COLO668 (cell line): Measurements from ENCODE around the gene IMPG1.
"Not testable (repeated sequence)": the region's sequence is repeated elsewhere in the genome, so short reads cannot be mapped to it uniquely, and the experiment has no call there.

Source experiments
- DNase-seq: peaks from one replicate; lab custom pipeline; 2025; ENCODE audit not compliant: unreplicated experiment; lab: John Stamatoyannopoulos, UW

IMPG1 gene

DNA sequence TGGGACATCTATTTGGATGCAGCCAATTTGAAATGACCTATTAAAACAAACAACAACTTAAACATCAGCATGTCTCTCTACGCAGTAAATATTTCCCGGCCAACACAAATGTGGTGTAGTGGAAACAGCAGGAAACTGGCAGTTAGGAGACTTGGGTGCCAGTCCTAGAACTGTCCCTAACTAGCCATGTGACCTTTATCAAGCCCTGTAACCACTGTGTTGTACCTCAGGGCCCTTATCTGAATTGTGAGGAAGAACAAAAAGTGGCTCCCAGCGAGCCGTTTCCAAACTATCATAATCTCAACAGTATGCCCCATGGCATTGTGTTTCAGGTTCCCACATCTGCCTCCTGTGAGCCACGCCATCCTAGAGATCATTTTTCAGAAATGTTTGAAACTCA lies 124.5 kb downstream of the IMPG1 start:
- DNase-seq: no peak

DNA sequence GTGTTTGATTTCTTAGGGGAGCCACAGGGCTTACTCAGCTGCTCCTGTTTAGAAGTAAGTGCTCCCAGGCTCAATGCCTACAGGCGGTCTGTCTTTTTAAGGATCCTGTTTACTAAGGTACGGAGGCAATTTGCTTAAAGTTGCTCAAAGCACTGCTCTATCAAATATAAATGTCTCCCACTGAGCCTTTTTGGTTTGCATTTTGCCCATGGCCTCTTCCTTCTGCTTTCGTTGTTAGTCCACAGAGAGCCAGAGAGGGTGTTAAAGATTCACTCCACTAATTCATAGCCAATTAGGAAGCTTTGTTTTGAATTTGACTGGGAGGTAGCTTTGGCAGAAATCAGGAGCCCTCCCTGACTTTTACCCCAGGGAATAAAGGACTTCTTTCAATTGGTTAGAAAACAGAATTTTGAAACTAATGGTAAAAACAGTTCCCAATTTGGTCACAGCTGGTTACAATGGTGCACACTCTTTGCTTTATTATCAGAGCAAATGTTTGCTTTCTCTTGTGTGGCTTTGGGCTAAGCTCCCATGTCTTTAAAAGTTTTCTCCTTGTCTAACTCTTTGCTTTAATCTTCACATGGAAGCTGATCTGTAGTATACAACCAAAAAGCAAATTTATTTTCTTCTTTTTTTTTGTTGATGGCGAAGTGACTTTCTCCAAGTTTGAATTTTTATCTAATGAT lies 126.2 kb downstream of the IMPG1 start:
- DNase-seq: no peak

DNA sequence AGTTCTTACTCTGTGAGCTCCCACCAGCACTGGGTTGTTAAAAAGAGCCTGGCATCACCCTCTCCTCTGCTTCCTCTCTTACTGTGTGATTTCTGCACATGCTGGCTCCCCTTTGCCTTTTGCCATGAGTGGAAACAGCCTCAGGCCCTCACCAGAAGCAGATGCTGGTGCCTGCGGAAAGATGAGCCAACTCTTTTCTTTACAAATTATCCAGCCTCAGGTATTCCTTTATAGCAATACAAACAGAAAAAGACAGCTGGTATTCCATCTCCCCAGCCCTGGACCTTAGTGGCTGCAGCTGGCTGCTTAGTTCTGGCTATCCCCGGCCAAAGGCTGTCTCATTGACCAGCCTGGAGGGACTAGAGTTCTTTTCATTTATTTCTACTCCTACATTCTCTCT lies 129.1 kb downstream of the IMPG1 start:
- DNase-seq: peak; percentile 22

DNA sequence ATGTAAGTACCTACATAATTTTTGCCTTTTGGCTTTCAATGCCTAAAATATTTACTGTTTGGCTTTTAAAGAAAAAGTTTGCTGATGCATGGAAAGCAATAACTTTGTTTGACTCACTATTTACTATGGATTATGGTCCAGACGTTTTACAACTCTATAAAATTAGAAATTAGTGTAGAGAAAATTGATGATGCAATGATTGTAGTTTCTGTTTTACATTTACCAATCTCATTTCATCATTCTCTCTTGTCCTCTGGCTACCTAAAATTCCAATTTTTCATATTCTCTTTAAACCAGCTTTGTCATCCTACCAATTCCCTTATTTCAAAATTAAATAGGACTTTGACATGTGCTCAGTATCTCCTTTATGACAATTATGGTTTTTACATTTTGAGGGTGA lies 131.0 kb downstream of the IMPG1 start:
- no peak for DNase-seq

DNA sequence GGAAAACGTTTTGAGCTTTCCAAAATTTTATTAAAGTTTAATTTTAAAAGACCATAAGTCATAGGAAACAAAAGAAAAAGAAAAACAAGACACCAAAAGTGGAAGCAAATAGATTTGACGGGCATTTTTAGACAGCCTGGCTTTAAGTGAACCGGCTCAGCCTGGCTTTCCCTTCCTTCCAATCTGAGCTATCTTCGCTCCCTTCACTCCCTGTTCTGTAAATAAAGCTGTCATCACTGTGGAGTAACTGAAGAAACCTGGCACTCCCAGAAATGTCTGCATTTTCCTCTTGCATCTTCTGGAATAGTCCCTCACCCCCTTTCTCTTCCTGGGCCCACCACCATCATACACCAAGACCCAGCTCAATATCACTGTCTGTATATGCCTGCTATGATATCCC lies 131.9 kb downstream of the IMPG1 start:
- DNase-seq: no peak

DNA sequence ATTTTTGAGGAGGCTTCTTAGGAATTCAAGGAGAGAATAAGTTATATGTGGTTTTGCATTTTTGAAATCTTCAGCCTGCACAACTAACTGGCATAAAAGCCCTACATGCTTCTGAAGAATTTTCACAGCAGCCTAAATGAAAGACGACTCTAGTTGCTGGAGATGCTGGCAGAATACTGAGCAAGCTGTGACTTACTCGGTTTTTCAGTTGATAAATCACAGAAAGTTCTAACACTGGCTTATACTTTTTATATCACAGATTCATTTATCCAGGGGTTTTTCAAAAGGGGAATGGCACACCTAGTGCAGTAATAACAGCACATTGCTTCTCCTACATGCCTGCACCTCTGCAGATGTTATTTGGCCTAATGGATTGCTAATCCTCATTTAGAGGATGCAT lies 134.6 kb downstream of the IMPG1 start:
- no peak for DNase-seq

DNA sequence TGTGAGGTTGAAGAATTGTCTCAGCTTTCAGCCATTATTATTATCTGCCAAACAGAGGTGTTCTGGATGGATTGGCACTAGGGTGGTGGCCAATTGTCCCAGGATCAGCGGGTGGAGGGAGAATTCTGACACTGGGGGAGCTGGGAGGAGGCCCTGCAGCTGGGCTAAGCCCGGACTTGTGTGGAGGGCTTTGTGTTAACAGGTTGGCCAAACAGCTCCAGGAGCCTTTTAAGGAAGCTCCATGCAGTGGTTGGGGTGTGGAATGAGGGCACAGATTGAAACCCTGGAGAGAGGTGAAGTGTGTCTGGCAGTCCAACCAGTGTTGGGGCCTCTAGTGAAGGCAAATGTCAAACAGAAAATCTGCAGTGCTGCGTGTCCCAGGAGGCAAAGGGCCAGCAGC lies 135.8 kb downstream of the IMPG1 start:
- DNase-seq: no peak

DNA sequence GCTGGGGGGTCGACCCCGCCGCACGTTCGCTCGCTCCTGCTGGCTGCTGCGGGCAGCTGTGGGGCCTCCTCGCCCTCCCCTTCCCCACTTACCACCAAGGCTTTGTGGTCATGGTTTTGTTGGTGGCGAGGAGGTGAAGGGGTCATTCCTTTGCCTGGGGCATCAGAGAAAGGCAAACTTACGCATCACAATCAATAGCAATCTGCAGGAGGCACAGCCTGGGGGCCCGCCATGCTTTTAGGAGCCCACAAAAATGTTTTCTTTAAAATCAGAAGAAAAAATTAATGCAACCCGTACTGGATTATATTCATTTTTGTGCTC lies 137.0 kb downstream of the IMPG1 start:
- no peak for DNase-seq

DNA sequence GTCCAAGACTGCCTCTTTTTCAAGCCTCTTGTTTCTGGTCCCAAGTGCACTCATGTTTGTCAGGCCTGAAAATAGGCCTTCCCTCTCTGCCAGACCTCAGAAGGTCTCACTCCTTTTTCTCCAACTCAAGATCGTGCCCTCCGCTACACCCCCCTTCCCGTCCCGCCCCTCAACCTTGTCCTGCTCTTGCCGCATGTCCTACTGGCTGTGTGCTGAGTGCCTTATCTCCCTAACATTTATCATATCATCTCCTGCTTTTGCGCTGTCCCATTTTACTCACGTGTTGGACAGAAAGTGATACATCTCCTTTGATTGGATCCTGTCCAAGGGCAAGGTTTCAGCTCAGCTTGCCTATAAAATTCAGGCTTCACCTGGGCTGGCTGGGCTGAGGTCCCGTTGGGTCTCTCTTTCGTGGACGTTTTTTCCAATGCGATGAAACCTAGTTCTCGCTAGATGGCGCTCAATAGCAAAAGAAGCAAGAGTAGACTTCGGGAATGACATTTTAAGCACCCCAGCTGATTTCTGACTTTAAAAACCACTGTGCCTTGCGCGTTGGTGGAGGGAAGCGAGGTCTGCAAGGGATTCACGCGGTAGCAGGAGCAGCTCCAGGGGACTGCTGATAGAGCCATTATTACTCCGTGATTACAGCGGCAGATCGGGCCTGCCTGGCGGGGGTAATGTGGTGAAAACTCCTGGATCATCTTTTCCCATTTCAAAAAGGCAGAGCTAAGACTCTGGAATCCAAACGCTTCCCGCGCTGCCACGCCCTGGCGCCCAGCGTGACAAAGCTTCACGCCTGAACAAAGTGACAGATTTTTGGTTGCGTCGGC lies 137.6 kb downstream of the IMPG1 start:
- peak; percentile 29 for DNase-seq

DNA sequence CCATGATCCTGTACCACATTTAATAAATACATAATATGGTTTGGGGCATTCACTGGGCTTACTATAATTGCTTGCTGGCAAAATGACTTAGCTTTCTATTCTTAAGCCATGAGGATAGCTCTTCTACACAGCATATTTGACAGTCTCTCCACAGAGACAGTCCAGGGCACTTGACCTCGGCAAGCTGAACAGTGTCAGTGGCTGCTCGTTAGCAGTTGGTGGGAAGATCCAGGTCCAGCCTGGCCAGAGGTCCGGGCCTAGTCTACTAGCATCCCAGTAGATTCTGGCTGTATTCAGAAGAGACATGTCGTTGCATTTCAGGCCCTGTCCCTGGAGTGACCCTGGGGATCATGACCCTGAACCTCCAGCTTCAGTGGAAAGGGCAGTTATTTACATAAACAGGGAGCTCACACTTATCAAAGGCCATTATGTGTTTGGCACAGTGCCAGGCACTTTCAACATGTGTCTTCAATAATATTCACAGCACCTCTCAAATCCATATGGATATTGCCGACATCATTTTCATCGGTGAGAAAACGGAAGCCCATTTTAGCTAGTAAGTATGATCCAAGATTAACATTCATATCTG lies 139.0 kb downstream of the IMPG1 start:
- DNase-seq: peak; percentile 2

DNA sequence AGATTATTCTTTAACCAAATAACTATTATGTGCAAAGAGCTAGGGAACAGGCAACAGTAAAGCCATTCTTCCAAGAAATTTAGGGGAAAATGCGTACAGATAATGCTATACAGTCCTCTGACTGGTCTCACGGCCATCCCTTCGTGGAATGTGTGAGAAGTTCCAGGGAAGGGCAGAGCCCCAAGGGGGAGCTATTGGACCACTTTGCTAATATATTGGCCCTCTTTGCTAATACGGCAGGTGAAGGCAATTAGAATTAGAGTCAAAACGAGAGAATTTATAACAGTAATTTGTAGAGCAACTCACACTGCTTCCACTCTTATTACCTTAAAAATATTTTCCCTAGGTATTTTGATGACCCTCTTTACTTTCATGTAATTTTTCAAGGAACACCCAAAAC lies 140.4 kb downstream of the IMPG1 start:
- peak; percentile 20 for DNase-seq

DNA sequence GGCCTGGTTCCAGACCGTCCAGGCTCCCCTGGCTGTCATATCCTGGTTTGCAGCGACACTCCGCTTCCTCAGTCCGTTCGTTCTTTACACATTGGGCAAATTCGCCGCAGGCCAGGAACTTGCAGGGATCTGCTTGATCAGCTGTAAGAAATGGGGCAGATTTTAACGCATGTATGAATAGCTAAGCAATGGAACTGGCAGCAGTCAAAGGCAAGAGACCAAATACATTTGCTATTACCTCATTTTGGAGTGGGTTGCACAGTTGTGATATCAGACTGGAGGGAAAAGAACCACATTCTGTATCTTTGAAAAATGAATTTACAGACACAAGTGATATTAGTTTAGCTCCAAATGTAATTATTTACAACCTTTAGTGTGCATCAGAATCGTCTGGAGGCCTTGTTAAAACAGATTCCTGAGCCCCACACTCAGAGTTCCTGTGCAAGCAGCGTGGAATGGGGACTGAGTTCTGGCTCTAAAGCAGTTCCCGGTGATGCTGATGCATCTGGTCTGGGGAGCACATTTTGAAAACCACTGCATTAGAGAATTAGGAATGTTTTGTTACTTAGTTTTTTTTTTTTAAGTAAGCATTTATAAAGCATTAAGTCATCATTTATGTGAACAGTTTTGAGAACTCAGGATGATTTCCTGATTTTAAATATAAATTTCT lies 141.3 kb downstream of the IMPG1 start:
- no peak for DNase-seq

DNA sequence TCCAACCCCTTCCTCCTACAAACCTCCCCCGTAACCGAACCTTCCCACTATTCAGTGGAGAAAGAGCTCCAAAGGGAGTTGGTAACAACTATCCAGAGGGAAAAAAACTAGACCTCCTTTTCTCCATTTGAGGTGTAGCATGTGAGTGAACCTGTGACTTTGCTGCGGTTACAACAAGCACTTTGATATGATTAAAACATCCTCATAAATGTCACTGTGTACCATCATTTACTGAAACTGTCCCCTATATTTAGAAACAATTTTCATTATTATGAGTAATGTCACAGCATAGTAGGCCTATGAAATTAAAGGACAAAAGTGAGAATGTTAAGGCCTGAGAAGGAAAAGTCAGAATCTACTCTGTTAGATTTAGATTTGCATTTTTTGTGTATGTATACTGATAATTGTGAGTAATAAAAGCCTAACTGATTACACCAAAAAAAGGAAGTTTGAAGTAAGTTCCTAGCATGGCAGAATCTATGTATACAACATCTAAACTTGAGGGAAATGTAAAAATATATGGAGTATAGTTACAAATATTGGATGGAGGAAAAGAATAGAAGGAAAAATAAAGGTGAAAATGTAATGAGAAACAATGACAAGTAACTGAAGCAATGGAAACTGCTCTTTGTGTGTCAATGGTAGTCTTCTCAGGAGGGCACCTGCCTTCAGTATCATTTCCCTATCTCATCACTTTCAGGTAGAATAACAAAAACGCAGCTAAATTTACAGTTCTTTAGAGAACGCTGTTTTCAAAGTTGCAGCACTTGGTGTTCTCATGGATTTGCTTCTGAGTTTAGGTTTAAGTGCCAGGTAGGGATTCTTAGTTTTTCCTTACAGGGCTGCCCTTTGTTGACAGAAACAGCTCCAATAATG lies 145.9 kb downstream of the IMPG1 start:
- DNase-seq: no peak

DNA sequence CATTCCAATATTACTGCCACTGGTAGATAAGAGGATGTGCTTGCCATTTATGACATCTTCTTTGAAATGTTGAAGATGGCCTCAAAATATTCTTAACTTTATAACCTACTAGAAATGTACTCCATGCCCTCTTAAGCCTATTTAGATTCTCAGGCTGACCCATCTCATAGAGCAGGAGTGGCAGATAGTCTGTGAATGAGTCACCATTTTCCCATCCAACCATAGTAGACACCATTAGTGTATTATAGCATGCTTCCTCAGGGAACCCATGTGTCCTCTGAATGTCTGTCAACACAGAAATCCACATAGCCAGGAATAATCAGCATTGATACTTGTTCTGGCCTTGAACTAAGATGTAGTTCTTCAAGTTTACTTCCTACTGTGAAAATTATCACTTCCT lies 150.2 kb downstream of the IMPG1 start:
- no peak for DNase-seq

DNA sequence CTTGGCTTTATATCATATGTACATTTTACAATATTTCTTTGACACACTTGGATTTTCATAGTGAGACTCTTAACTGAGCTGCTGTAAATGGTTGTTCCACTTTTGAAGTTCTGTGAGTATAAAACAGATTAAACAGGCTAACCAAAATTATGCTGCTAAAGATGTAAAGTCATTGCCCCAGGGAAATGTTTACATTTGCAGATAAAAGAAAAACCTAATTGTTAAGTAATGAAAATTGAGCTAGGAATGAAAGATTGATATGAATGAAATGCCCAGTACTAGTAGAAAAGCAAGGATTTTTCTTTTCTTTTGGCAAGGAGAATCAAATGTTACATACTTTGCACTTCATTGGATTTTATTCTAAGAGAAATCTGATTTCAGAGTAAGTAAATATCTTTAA lies 159.4 kb downstream of the IMPG1 start:
- no peak for DNase-seq

DNA sequence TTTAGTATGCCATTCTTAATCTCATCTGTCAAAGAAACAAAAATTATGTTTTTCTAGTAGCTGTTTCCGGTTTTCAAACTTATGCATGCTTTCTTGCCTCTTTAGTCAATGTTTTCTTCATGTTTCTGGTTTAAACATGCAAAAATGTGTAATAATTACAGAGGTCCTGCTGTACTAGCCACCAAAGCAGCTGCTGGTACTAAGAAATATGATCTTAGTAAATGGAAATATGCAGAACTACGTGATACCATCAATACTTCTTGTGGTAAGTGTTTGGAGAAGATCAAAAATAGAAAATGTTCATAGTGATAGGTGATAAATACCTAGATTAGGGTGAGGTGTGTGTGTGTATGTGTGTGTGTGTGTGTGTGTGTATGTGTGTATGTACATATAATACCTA lies 165.0 kb downstream of the IMPG1 start:
- DNase-seq: no peak

DNA sequence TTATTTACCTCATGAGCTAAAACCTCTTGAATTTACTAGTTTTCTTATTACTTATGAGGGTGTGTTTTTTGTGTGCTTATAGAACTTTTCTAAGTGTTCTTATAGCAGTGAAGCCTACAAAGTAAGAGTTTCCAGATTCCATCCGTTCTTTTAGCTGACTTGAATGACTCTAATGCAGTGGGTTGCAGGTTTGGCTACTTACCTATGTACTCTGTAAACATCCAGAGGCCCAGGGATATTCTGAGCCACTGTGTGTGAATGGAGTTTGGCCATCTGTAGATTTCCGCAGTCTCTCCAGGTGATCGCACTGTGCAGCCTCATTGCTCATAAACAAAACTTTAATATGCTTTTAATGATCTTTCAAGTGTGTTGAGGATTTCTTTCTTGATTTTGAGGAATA lies 165.6 kb downstream of the IMPG1 start:
- no peak for DNase-seq

DNA sequence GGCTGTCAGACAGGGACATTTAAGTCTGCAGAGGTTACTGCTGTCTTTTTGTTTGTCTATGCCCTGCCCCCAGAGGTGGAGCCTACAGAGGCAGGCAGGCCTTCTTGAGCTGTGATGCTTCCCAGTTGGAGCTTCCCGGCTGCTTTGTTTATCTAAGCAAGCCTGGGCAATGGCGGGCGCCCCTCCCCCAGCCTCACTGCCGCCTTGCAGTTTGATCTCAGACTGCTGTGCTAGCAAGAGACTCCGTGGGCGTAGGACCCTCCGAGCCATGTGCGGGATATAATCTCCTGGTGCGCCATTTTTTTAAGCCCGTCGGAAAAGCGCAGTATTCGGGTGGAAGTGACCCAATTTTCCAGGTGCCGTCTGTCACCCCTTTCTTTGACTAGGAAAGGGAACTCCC lies 167.3 kb downstream of the IMPG1 start:
- not testable (repeated sequence) for DNase-seq

DNA sequence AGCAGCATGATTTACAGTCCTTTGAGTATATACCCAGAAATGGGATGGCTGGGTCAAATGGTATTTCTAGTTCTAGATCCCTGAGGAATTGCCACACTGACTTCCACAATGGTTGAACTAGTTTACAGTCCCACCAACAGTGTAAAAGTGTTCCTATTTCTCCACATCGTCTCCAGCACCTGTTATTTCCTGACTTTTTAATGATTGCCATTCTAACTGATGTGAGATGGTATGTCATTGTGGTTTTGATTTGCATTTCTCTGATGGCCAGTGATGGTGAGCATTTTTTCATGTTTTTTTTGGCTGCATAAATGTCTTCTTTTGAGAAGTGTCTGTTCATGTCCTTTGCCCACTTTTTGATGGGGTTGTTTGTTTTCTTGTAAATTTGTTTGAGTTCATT lies 172.2 kb downstream of the IMPG1 start:
- not testable (repeated sequence) for DNase-seq

DNA sequence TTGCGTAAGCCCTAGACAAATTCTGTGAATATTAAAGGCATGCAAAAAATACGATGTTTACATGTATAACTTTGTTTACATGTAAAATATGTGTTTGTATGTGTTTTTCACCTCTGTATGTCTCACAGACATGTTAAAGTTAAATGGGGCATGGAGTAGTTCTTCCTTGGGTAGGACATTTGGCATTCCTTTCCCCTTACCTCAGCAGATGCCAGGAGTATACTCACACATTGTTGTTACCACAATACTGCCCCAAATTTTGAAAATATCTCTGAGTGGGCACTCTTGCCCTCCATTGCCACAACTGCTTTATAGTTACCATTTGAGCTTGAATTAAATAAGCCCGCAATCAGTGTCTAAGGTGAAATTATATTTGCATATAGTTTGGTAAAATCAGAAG lies 175.9 kb downstream of the IMPG1 start:
- DNase-seq: no peak

DNA sequence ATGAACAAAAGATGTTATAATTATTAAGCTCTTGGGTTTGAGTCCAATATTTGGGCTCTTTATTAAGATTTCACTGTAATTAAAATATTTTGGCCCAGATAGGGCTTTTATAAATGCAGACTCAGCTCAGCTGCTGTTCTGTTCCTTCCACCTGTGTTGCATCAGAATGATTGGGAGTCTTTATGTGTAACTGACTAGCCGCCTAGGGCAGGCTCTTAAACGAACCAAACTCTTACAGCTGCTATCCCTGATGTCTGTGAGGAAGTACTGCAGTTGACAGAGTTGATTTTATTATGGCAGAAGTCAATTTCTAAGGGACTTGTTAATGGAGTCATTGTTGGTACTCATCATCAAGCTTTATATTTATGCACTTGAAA lies 178.7 kb downstream of the IMPG1 start:
- no peak for DNase-seq
